Anterior cingulate cortex (tissue), 58 donors: Measurements from ENCODE around the gene RAF1.
"Not testable (repeated sequence)": the region's sequence is repeated elsewhere in the genome, so short reads cannot be mapped to it uniquely, and the experiment has no call there.

Experiments
- DNase-seq, 58 donors: peaks; one replicate each; lab custom pipeline; 2025; lab: John Stamatoyannopoulos, UW

RAF1 gene

DNA sequence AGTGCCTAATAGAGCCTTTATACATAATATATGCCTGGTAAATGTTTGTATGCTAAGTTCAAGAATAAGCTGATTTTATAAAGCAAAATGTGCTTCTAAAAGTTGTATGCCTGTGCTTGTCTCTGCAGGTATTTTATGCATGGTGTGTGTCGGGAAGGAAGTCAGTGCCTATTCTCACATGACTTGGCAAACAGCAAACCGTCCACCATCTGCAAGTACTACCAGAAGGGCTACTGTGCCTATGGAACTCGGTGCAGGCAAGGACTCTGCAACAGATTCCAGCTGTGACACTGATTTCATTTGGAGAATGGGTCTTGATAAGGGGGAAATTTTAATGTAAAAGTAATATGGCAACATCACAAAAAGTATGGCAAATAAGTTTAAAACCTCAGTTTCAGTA, 95.2 kb downstream of the RAF1 start:
- DNase-seq: no peak

DNA sequence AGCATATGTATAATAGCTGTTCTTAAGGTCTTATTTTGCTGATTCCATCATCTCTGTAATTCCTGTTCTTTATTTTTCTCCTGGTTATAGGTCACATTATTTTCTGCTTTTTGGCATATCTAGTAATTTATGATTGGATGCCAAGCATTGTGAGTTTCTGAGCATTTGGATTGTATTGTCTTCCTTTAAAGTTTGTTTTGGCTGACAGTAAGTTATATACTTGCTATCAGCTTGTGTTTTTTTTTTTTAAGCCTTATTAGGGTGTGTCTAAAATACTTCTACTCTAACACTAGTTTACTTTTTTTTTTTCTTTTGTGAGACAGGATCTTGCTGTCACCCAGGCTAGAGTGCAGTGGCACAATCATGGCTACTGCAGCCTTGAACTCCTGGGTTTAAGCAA, 96.9 kb downstream of the RAF1 start:
- DNase-seq: no peak

DNA sequence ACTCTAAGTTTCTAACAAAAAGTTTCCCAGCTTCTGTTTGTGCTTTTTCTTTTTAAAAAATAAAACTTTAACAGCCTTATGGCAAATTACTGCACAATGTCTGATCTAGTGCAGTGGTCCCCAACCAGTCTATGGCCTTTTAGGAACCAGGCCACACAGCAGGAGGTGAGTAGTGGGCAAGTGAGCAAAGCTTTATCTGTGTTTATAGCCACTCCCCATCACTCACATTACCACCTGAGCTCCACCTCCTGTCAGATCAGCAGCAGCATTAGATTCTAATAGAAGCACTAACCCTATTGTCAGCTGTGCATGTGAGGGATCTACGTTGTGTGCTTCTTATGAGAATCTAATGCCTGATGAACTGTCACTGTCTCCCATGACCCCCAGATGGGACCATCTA, 101.5 kb downstream of the RAF1 start:
- no peak for DNase-seq

DNA sequence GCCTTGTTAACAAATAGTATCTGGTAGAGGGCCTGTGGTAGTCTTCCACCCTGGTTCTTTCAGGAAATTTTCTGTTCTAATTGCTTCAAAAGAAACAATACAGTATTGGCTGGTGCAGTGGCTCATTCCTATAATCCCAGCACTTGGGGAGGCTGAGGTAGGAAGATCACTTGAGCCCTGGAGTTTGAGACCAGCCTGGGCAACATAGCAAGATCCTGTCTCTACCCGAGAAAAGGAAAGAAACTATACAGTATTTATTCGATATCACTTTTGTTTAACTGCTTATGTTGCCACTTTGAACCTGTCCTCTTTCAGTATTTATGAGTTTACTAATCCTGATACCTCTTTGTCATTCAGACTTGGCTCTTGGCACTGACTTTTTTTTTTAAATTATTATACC, 102.5 kb downstream of the RAF1 start:
- DNase-seq: no peak

DNA sequence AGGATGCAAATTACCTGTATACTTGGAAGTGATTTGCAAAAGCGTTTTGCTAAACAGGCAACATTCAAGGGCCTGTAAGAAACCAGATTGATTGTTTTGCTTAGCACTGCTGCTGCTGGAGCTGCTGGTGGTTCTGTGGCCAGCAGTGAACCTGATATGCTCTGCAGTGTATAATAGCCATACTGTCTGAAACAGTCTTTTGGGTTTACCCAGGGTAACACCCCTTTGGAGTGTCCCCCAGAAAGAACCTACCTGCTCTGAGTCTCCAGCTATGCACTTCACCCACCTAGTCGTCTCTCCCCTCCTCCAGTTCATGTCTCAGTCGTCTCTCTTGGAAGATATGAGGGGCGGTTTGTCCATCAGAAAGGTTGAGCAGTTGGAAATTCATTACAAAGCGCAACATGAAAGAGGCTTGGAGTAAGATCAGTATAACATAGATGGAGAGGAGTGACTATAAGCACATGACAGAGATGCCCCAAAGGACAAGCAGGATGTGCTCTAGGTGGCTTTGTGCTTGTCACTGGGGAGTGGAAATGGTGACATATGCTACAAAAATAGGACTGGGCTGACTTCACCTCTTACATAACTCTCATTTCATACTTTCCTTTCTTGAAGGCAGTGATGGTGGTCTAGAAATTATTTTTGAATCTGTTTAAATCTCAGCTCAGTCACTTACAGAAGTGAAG, 103.3 kb downstream of the RAF1 start:
- DNase-seq: peak in 1 of 58 donors; percentile 11

DNA sequence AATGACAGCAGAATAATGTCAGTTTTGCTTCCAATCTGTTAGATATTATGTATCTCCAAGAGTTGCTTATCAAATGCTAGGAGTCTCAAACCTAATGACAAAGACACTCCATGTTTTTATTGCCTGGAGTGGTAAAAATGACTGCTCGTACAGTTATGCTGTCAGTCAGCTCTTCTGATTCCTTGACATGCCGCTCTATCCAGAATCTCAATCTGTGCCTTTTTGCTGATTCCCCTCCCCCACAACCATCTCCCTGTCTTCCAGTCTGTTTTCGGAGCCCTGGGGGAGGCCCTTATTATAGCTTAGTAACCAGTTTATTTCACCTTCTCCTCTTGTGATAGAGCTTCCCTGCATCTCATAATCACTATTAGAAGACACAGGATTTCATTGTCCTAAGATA, 104.4 kb downstream of the RAF1 start:
- DNase-seq: no peak

DNA sequence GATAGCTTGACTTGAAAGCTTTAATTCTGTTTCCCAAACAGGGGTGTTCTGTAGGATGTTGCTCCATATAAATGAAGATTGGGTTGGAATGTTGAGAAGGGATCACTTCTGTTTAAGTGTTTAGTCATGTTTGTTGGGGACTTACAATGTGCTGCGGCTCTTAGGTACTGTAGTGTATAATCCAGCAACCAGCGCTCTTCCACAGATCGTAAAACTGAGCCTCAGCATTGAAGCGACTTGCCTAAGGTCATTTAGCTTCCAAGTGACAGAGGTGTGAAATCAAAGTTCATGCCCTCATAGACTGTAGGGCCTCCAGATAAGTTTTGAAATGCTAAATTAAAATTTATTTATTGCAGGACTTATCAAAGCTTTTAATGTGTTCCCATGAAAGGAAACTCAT, 105.2 kb downstream of the RAF1 start:
- DNase-seq: no peak

DNA sequence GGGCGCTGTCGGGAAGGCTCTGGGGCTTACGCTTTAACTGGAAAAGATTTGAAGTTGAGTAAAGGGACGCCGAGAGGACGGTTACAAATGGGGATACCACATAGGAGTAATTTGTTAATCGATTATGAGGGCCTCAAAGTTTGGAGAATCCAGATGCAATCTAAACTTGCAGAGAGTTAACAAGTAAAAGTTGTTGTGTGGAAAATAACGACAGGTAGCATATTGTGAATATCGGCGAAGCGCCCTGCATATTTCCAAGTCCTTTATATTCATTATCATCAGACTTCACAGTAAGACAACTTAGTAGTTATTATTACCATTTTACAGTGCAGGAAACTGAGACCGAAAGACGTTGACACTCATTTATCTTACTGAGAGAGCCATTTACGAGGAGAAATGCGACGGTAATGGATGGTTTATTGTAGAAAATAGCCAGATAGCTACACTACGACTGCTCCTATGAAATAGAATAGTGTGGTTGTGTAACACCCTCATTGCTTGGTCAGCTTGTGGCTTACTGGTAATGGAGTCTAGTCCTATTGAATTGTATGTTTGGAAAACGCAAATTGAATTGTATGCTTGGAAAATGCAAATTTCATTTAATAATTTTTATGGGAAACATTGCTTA, 106.3 kb downstream of the RAF1 start:
- no peak for DNase-seq

DNA sequence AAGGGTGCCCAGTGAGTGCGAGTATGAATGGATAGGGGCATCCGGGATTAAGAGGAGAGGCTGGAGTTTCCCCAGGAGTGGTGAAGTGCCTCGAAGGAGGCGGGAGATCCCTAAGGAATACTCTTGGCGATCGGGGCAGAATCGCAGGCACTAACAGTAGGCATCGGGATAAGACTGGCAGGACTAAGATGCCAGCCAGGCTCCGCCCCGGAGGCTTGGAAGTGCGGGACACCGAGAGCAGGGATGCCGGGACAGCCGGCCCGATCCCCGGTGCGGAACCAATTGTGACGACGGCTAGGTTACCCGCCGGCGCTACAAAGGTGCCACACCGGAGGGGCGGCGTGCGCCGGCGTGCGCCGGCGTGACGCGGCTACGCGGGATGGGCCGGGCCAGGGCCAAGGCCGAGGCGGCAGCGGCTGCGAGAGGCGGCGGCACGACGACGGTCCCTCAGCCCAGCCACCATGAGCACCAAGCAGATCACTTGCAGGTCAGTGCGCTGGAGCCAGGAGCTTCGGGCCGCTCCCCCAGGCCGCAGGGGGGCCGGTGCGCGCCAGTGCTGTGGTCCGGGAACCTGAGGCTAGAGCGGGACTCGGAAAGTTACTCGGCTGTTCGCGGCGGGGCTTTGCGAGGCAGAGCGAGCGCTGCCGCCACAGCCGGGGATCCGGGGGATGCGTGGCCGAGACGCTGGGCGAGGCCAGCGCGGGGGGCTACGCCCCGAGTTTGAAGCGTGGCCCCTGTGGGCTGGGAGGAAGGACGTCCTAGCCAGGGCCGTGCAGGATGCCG, 107.0 kb downstream of the RAF1 start, which contains the start of gene MKRN2:
Gene MKRN2 (plus strand): TSS at position 398 of the 783 bp plus-strand sequence. CDS start 64 bp downstream, at position 462.
- DNase-seq: peak; percentile 45 to 94 (median 85)

DNA sequence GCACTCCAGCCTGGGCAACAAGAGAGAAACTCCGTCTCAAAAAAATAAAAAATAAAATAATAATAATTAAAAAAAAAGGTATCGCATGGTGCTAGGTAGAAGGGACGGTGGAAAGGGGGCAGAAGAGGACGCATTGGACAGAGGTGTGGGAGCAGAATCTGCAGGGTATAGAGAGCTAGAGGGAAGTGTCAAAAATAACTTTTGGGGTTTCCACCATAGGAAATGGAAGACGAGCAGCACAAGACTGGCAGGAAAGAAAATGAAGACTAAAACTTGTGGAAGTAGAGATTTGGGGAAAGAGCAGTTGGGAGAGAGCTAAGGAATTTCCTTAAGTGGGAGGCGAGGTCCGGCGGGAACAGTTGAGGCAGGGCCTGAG, 107.6 kb downstream of the RAF1 start:
- DNase-seq: no peak

DNA sequence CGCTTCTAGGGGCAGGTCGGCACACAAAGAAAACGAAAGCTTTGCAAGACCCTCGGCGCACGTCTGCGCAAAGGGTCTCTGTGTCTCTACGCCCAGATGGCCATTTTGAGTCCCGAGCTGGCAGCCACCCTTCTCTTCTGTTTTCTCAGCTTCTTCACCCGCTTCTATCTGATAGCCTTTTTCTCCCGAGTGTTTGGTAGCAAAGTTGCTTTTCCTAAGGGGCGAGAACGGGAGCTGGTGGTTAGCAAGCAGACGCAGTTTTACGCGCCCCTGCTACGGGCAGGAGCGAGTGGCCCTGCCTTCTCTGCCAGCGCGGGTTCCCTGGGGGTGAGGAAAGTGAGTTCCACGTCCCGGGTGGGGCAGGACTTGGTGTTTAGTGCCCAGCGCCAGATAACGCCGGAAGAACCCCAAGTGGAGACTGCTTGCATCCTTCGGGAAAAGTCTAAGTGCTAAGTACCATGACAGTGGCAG, 110.0 kb downstream of the RAF1 start:
- DNase-seq: peak in 8 of 58 donors; percentile 4 to 28 (median 12)

DNA sequence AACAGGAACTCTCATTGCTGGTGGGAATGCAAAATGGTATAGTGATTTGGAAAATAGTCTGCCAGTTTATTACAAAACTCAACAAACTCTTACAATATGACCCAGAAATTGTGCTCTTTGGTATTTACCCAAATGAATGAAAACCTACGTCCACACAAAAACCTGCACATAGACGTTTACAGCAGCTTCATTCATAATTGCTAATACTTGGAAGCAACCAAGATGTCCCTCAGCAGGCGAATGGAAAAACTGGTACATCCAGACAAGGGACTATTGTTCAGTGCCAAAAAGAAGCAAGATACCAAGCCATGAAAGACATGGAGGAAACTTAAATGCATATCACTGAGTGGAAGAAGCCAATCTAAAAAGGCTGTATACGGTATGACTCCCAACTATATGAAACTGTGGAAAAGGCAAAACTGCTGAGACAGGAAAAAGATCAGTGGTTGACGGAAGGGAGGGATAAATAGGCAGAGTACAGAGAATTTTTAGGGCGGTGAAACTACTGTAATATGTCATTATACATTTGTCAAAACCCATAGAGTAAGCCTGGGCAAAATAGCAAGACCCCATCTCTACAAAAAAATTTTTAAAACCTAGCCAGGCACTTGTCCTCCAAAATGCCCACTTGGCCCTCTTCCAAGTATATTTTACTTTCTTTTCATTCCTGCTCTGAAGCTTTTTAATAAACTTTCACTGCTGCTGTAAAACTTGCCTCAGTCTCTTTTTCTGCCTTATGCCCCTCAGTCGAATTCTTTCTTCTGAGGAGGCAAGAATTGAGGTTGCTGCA, 113.8 kb downstream of the RAF1 start:
- no peak for DNase-seq

DNA sequence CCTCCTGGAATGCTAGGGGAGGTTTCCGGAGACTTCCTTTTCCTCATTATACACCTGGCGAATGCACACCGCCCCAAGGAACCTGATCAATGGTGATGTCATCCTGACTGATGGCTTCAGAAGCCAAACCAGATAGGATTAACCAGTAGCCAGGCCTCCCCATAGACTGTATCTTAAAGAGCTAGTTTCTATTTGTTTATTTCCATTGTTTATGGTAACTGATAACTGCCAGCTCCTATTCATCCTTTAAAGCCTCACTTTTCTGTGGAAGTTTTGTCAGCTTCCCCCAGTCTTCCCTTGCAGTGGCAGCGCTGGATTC, 118.5 kb downstream of the RAF1 start, which contains the start of gene MKRN2OS:
Gene MKRN2OS (minus strand): TSS at position 27 of the 319 bp plus-strand sequence. CDS start 35 bp downstream, outside the sequence.
- no peak for DNase-seq

DNA sequence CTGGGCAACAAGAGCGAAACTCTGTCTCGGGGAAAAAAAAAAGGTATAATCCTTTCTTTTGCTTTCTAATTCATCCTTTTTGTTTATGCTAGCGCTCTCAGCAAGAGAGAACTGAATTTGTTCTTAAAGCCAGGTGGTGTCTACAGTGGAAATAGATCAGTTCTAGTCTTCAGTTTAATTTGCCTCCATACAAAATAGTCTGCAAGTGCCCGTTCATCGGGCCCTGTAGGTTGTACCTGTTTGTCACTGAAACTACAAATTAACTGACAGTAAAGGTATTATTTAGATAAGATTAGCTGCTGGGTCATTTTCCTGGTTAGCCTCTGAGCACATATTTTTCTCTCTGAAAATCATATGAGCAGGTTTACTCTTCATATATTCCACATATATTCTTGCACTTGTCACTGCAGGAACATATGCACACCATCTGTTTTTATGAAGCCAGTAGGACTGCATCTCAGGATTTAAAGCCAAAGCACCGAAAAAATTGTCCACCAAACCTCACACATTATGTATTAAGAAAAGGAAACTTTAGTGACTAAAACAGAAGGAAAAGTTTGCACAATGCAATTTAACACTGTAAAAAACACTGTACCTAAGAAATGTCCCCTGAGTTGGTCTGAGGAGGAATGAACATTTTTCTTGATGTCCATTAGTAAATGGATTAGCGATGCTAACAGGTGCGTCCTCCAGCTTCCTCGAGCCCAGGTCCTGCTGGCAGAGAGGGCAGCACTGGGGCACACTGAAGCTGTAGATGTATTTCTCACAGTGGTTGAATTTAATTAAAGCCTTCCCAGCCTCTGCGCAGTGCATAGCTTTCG, 119.1 kb downstream of the RAF1 start:
- no peak for DNase-seq

DNA sequence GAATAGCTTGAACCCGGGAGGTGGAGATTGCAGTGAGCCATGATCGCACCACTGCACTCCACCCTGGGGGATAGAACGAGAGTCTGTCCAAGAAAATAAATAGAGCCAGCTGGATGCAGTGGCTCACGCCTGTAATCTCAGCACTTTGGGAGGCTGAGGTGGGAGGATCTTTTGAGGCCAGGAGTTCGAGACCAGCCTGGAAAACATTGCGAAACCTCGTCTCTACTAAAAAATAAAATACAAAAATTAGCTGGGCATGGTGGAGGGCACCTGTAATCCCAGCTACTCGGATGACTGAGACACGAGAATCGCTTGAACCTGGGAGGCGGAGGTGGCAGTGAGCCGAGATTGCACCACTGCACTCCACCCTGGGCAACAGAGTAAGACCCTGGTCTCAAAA, 120.4 kb downstream of the RAF1 start:
- DNase-seq: not testable (repeated sequence)

DNA sequence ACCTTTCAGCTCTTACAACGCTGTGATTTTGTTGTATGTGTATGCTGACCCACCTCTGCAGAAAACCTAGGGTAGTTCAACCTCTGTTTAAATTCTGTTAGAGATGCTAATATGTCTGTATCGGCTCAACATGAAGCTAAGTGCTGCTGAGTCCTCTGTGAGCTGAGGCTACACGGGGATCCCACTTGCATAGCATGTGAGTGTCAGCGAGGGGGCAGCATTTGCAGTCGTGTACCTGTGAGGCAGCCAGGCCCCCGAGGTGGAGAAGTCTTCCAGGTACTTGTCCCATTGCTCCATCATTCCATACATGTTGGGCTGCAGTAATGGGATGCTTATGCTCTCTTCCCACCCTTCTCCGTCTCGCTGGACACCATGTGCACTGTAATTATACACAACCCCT, 122.3 kb downstream of the RAF1 start:
- DNase-seq: no peak

DNA sequence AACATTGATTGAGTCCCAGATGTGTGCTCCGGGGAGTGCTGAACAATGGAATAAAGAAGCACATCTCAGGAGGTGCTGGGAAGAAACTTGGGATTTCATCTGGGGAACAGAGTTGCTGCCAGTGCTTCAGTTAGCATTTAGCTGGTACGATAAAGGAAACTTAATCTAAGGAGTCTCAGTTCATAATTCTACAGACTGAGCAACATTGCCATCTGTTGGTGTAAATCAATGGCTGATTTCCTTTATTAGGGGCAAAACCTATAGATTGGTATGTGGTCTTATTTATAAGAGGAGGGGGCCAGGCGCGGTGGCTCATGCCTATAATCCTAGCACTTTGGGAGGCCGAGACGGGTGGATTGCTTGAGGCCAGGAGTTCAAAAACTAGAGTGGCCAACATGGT, 127.5 kb downstream of the RAF1 start:
- DNase-seq: no peak
